ENCODE results near the gene IVNS1ABP. TPM values are rescaled to one million over a fixed set of nuclear protein-coding genes. Genes with fewer than 3 reads are reported as not detected.
"Not testable (repeated sequence)": the region's sequence is repeated elsewhere in the genome, so short reads cannot be mapped to it uniquely, and the experiment has no call there.

IVNS1ABP gene
- total RNA-seq, 1 experiment from 2014 or later = 57.9 TPM

- no peaks in the 10 kb centered on the region for H3K9me2 ChIP-seq (ENCODE audit: insufficient read depth)
- intact Hi-C loops (cut with micrococcal nuclease) = no loop called here
- BruUV-seq (replicated peaks) = no TSS peak
- ChIA-PET RAD21 (ENCODE audit: low non-redundant PET in 1 of 2, low total read pairs in 2 of 2, uncharacterized antibody in 2 of 2, unreplicated experiment in 2 of 2) (no interaction called here), CTCF (no interaction called here), POLR2A (no interaction called here)
- no peak for ATAC-seq
- no peak overlapping the region for H2AFZ ChIP-seq (ENCODE audit: low read depth, low read length, poor library complexity, severe bottlenecking)
- H3K4me1 ChIP-seq (ENCODE audit: control insufficient read depth in 1 of 2, insufficient read depth in 2 of 2, low read length in 2 of 2) = peaks cover 8 to 12% of the 10 kb centered on the region in 2 experiments; a peak in 3 of 4 replicates
- no peaks in the 10 kb centered on the region for H4K20me1 ChIP-seq (ENCODE audit: insufficient read depth)
- no peak for DNase-seq (ENCODE audit: low read depth, low spot score)
- no peak overlapping the region for H3K9ac ChIP-seq (ENCODE audit: low read length)
- H3K9me3 ChIP-seq (ENCODE audit: control insufficient read depth in 1 of 2, insufficient read depth in 1 of 2, low read depth in 1 of 2, low read length in 2 of 2) = no peaks in the 10 kb centered on the region
- H3K36me3 ChIP-seq (ENCODE audit: control insufficient read depth in 1 of 2, insufficient read depth in 2 of 2, low read length in 2 of 2) = no peaks in the 10 kb centered on the region
- no peak overlapping the region for H3K4me3 ChIP-seq (replicated peaks in 1 of 2; ENCODE audit: low read depth in 1 of 2, low read length in 2 of 2)
- TF ChIP-seq CBX3 (IDR thresholded peaks at IDR 0.05; ENCODE audit: low read depth) (no peak), SIN3A (IDR thresholded peaks at IDR 0.05; ENCODE audit: low read depth) (no peak), EZH2 (IDR thresholded peaks at IDR 0.05) (no peak), RAD21 (IDR thresholded peaks at IDR 0.05; ENCODE audit: low read depth) (no peak), ZNF274 (IDR thresholded peaks at IDR 0.05; ENCODE audit: low read depth, low read length) (no peak), SP1 (IDR thresholded peaks at IDR 0.05; ENCODE audit: low read depth) (no peak), POLR2AphosphoS5 (IDR thresholded peaks at IDR 0.05; ENCODE audit: low read depth, low read length) (no peak), JUND (IDR thresholded peaks at IDR 0.05) (no peak), POLR2A (IDR thresholded peaks at IDR 0.05; ENCODE audit: borderline replicate concordance, extremely low read depth, insufficient read depth, insufficient read length) (no peak), ZBTB33 (IDR thresholded peaks at IDR 0.05; ENCODE audit: extremely low read depth, insufficient replicate concordance, low read length) (no peak)
- H3K4me2 ChIP-seq (ENCODE audit: low read length) = no peak overlapping the region
- H3K27me3 ChIP-seq (ENCODE audit: insufficient read depth, low read length) = no peaks in the 10 kb centered on the region
- no peaks in the 10 kb centered on the region for H3K79me2 ChIP-seq (ENCODE audit: insufficient read depth, low read length)
- H3K27ac ChIP-seq (ENCODE audit: low read depth, low read length) = no peak overlapping the region
Measured at GRCh38 chr1:185322636-185323035, 5.6 kb upstream of the IVNS1ABP start.

- H3K4me3 ChIP-seq (replicated peaks in 1 of 2; ENCODE audit: low read depth in 1 of 2, low read length in 2 of 2); BruUV-seq (replicated peaks); POLR2A ChIA-PET: not testable (repeated sequence)
Measured at GRCh38 chr1:185321653-185322221, 4.7 kb upstream of the IVNS1ABP start.

GRCh38 chr1:185321104-185321503, 4.1 kb upstream of the IVNS1ABP start:
- H3K79me2 ChIP-seq (ENCODE audit: insufficient read depth, low read length); CTCF ChIA-PET; H4K20me1 ChIP-seq (ENCODE audit: insufficient read depth); H3K27me3 ChIP-seq (ENCODE audit: insufficient read depth, low read length); H3K9me3 ChIP-seq (ENCODE audit: control insufficient read depth in 1 of 2, insufficient read depth in 1 of 2, low read depth in 1 of 2, low read length in 2 of 2); H3K4me3 ChIP-seq (replicated peaks in 1 of 2; ENCODE audit: low read depth in 1 of 2, low read length in 2 of 2); H3K9ac ChIP-seq (ENCODE audit: low read length); H2AFZ ChIP-seq (ENCODE audit: low read depth, low read length, poor library complexity, severe bottlenecking); DNase-seq (ENCODE audit: low read depth, low spot score); intact Hi-C loops (cut with micrococcal nuclease); RAD21 ChIA-PET (ENCODE audit: low non-redundant PET in 1 of 2, low total read pairs in 2 of 2, uncharacterized antibody in 2 of 2, unreplicated experiment in 2 of 2); BruUV-seq (replicated peaks); H3K9me2 ChIP-seq (ENCODE audit: insufficient read depth); H3K27ac ChIP-seq (ENCODE audit: low read depth, low read length); H3K36me3 ChIP-seq (ENCODE audit: control insufficient read depth in 1 of 2, insufficient read depth in 2 of 2, low read length in 2 of 2); H3K4me2 ChIP-seq (ENCODE audit: low read length); ATAC-seq: not testable (repeated sequence)
- H3K4me1 ChIP-seq (ENCODE audit: control insufficient read depth in 1 of 2, insufficient read depth in 2 of 2, low read length in 2 of 2) = peaks cover 8 to 16% of the 10 kb centered on the region in 2 experiments; a peak in 3 of 4 replicates
- POLR2A ChIA-PET = interaction anchor here (1.4 kb wide), 1 partner anchor 360 kb away, joined by 3 read pairs; no protein-coding TSS in a partner anchor

More at GRCh38 chr1:185321653-185322221, 4.7 kb upstream of the IVNS1ABP start:
- H4K20me1 ChIP-seq (ENCODE audit: insufficient read depth); H3K36me3 ChIP-seq (ENCODE audit: control insufficient read depth in 1 of 2, insufficient read depth in 2 of 2, low read length in 2 of 2); H3K9me3 ChIP-seq (ENCODE audit: control insufficient read depth in 1 of 2, insufficient read depth in 1 of 2, low read depth in 1 of 2, low read length in 2 of 2); DNase-seq (ENCODE audit: low read depth, low spot score); H3K9ac ChIP-seq (ENCODE audit: low read length); H3K4me2 ChIP-seq (ENCODE audit: low read length); intact Hi-C loops (cut with micrococcal nuclease); ATAC-seq; H3K27ac ChIP-seq (ENCODE audit: low read depth, low read length); CTCF ChIA-PET; H3K9me2 ChIP-seq (ENCODE audit: insufficient read depth); RAD21 ChIA-PET (ENCODE audit: low non-redundant PET in 1 of 2, low total read pairs in 2 of 2, uncharacterized antibody in 2 of 2, unreplicated experiment in 2 of 2); H2AFZ ChIP-seq (ENCODE audit: low read depth, low read length, poor library complexity, severe bottlenecking); H3K27me3 ChIP-seq (ENCODE audit: insufficient read depth, low read length); H3K79me2 ChIP-seq (ENCODE audit: insufficient read depth, low read length): not testable (repeated sequence)
- H3K4me1 ChIP-seq (ENCODE audit: control insufficient read depth in 1 of 2, insufficient read depth in 2 of 2, low read length in 2 of 2) = peaks cover 8 to 16% of the 10 kb centered on the region in 2 experiments; a peak in 3 of 4 replicates

Data from HCT116 (cell line).